GM18909 (cell line): ENCODE measurements around the gene MVP.

Experiments
- ATAC-seq: cut with Tn5 transposase; IDR thresholded peaks from one replicate; pipeline ENCODE4 v1.9.1; 2021; ENCODE audit warnings: mild to moderate bottlenecking; ENCODE audit not compliant: unreplicated experiment, poor library complexity

Gene MVP

GRCh38 chr16:29804020-29804419 lies 16.2 kb upstream of the MVP start:
- ATAC-seq = no peak

- peak; percentile 0 for ATAC-seq
Observed at GRCh38 chr16:29804455-29805231, 15.6 kb upstream of the MVP start.

GRCh38 chr16:29805232-29806098 lies 14.8 kb upstream of the MVP start:
- peak; percentile 52 for ATAC-seq

- ATAC-seq = no peak
Observed at GRCh38 chr16:29806099-29806579, 14.1 kb upstream of the MVP start, which contains the start of gene MAZ. Gene MAZ (plus strand): TSS chr16:29806529. CDS start chr16:29806702, 173 bp downstream.

GRCh38 chr16:29806641-29807425 lies 13.4 kb upstream of the MVP start:
- no peak for ATAC-seq

GRCh38 chr16:29807426-29808218 lies 12.6 kb upstream of the MVP start:
- ATAC-seq = peak; percentile 27

GRCh38 chr16:29808219-29808900 lies 11.9 kb upstream of the MVP start:
- ATAC-seq = no peak

- ATAC-seq = no peak
Observed at GRCh38 chr16:29809031-29809747, 11.1 kb upstream of the MVP start.

GRCh38 chr16:29809850-29810698 lies 10.2 kb upstream of the MVP start:
- ATAC-seq = no peak

GRCh38 chr16:29810699-29811169 lies 9.5 kb upstream of the MVP start:
- ATAC-seq = no peak

GRCh38 chr16:29811170-29811895 lies 8.9 kb upstream of the MVP start:
- ATAC-seq = no peak

- no peak for ATAC-seq
Observed at GRCh38 chr16:29811896-29812665, 8.2 kb upstream of the MVP start, which contains the start of gene PRRT2. Gene PRRT2 (plus strand): TSS chr16:29812193. CDS start chr16:29813055, 862 bp downstream.

GRCh38 chr16:29812754-29813643 lies 7.3 kb upstream of the MVP start:
- ATAC-seq = no peak

- ATAC-seq = no peak
Observed at GRCh38 chr16:29813644-29814562, 6.4 kb upstream of the MVP start.
